C4-2B (cell line): ENCODE data around the gene MTA1.

Experiments
- CTCF ChIP-seq: fragments of 450-650 bp; conservative IDR thresholded peaks from 2 replicates; pipeline ENCODE4 v1.5.1; 2017; ENCODE audit warnings: mild to moderate bottlenecking
- ZFX ChIP-seq: fragments of 450-650 bp; IDR thresholded peaks from 2 replicates; pipeline ENCODE4 v1.6.1; 2017

GRCh38 chr14:105400016-105400415 is 19.6 kb upstream of the MTA1 start:
- TF ChIP-seq CTCF (no peak), ZFX (no peak)
